OCI-LY7 (cell line): ENCODE measurements around the gene PRCD. TPM values are rescaled to one million over a fixed set of nuclear protein-coding genes. Genes with fewer than 3 reads are reported as not detected.

Experiments
- BruUV-seq: library from RNA; stranded (reverse); fragments of 400-500 nt; replicated peaks from 2 replicates; lab custom pipeline; 2021; lab: Mats Ljungman, UMichigan
- CTCF ChIA-PET: fragments of 300-600 bp; sonication (Branson Sonifier 250); formaldehyde crosslinking; loops from one replicate; lab custom pipeline; 2022; ENCODE audit warnings: antibody characterized with exemption; ENCODE audit not compliant: unreplicated experiment; lab: Charles Lee
- POLR2A ChIA-PET: fragments of 300-600 bp; sonication (Branson Sonifier 250); formaldehyde crosslinking; loops from one replicate; lab custom pipeline; 2022; ENCODE audit warnings: antibody characterized with exemption; lab: Charles Lee
- DNase-seq: peaks from one replicate; pipeline ENCODE4 v3.0.0-alpha.2; 2015; ENCODE audit warnings: low spot score
- H2AFZ ChIP-seq: fragments of 200-600 bp; sonication (generic), shearing (Covaris generic); 2 replicates; pipeline ENCODE4 v1.6.1; 2014; ENCODE audit warnings: mild to moderate bottlenecking, antibody characterized with exemption, low read length, moderate library complexity
- H3K27ac ChIP-seq: fragments of 200-600 bp; sonication (generic); 2 replicates; pipeline ENCODE4 v1.5.1; 2014; ENCODE audit warnings: mixed run types, low read depth, mild to moderate bottlenecking, moderate library complexity, low read length, inconsistent platforms; ENCODE audit not compliant: poor library complexity, severe bottlenecking
- H3K36me3 ChIP-seq: fragments of 200-600 bp; sonication (generic); 2 replicates; pipeline ENCODE4 v1.6.1; 2014; ENCODE audit warnings: mild to moderate bottlenecking, antibody characterized with exemption, low read length, moderate library complexity, mixed read lengths; ENCODE audit not compliant: insufficient read depth
- H3K4me1 ChIP-seq: fragments of 200-600 bp; sonication (generic); 2 replicates; pipeline ENCODE4 v1.5.1; 2014; ENCODE audit warnings: mild to moderate bottlenecking, low read length; ENCODE audit not compliant: insufficient read depth, poor library complexity, severe bottlenecking
- H3K4me2 ChIP-seq: fragments of 200-600 bp; sonication (generic); 2 replicates; pipeline ENCODE4 v1.6.1; 2014; ENCODE audit warnings: mild to moderate bottlenecking, low read length
- H3K4me3 ChIP-seq: fragments of 200-600 bp; sonication (generic); 2 replicates; pipeline ENCODE4 v1.5.1; 2014; ENCODE audit warnings: mild to moderate bottlenecking, low read depth, low read length; ENCODE audit not compliant: poor library complexity, severe bottlenecking
- H3K79me2 ChIP-seq: fragments of 200-600 bp; sonication (generic); 2 replicates; pipeline ENCODE4 v1.6.1; 2016; ENCODE audit warnings: low read depth, mild to moderate bottlenecking, low read length, moderate library complexity, mixed read lengths; ENCODE audit not compliant: insufficient read depth
- H3K9me2 ChIP-seq: fragments of 200-600 bp; sonication (generic); 2 replicates; pipeline ENCODE4 v1.6.1; 2016; ENCODE audit warnings: mild to moderate bottlenecking, low read length, mixed read lengths; ENCODE audit not compliant: insufficient read depth
- H3K9me3 ChIP-seq: fragments of 200-600 bp; sonication (generic); 2 replicates; pipeline ENCODE4 v1.6.1; 2014; ENCODE audit warnings: mild to moderate bottlenecking, mixed run types, low read length, mixed read lengths
- H4K20me1 ChIP-seq: fragments of 200-600 bp; sonication (generic); 2 replicates; pipeline ENCODE4 v1.6.1; 2014; ENCODE audit warnings: mild to moderate bottlenecking, antibody characterized with exemption, low read length, moderate library complexity, mixed read lengths; ENCODE audit not compliant: insufficient read depth
- CTCF ChIP-seq: fragments of 200-600 bp; sonication (generic); conservative IDR thresholded peaks from 2 replicates; pipeline ENCODE4 v1.5.1; 2014; ENCODE audit warnings: mild to moderate bottlenecking, antibody characterized with exemption, low read length, moderate library complexity, mixed read lengths
- EZH2phosphoT487 ChIP-seq: fragments of 200-600 bp; sonication (generic); IDR thresholded peaks from 2 replicates; pipeline ENCODE4 v1.6.1; 2018; ENCODE audit warnings: low read depth, borderline replicate concordance, mild to moderate bottlenecking, mixed run types, antibody characterized with exemption, low read length, moderate library complexity, mixed read lengths
- intact Hi-C: fragments of 100-400 bp; cut with micrococcal nuclease; formaldehyde crosslinking; loops from one replicate; pipeline ENCODE4 v1.10.0; 2022; ENCODE audit not compliant: unreplicated experiment
- total RNA-seq, 2 experiments: library from RNA; depleted of rRNA in 1 of 2; stranded (reverse); fragments of >200 nt in 1 of 2; shearing (Covaris generic) in 1 of 2; gene quantifications; 2 replicates each; pipeline ENCODE4 v1.2.3, GENCODE V29; 2014 to 2022

The PRCD gene
- total RNA-seq, 2 experiments from 2014 or later: 5.7 to 15.9 TPM

- H3K4me2 ChIP-seq: peak overlapping the region; percentile 84
- no peak for DNase-seq
- BruUV-seq: TSS peak; percentile 1
- H4K20me1 ChIP-seq: peaks cover 34% of the 10 kb centered on the region
- H3K4me1 ChIP-seq: peaks cover 44% of the 10 kb centered on the region
- no peaks in the 10 kb centered on the region for H3K9me2 ChIP-seq
- ChIA-PET CTCF (interaction anchor here (0.5 to 1.1 kb wide), 3 partner anchors 33 to 500 kb away, joined by 3 to 4 read pairs (median 3); no protein-coding TSS in a partner anchor), POLR2A (interaction anchor here (0.9 to 5.4 kb wide), 4 partner anchors 15 to 142 kb away, joined by 3 to 53 read pairs (median 3); no protein-coding TSS in a partner anchor)
- H3K4me3 ChIP-seq: peak overlapping the region; percentile 77
- H3K79me2 ChIP-seq: peaks cover 63% of the 10 kb centered on the region
- no peaks in the 10 kb centered on the region for H3K9me3 ChIP-seq
- H3K36me3 ChIP-seq: peaks cover 68% of the 10 kb centered on the region
- H2AFZ ChIP-seq: no peak overlapping the region
- intact Hi-C loops: no loop called here
- TF ChIP-seq EZH2phosphoT487: no peak
- no peak for TF ChIP-seq CTCF
- H3K27ac ChIP-seq: peak overlapping the region; percentile 1
Measured at GRCh38 chr17:76560036-76560876, 20.4 kb downstream of the PRCD start.

- peaks cover 49% of the 10 kb centered on the region for H3K4me1 ChIP-seq
- peak overlapping the region; percentile 84 for H3K4me2 ChIP-seq
- H3K36me3 ChIP-seq: peaks cover 74% of the 10 kb centered on the region
- DNase-seq: no peak
- H3K27ac ChIP-seq: peak overlapping the region; percentile 28
- ChIA-PET CTCF (no interaction called here), POLR2A (interaction anchor here (1.0 to 5.4 kb wide), 2 partner anchors 15 to 32 kb away, joined by 3 to 53 read pairs; no protein-coding TSS in a partner anchor)
- no peaks in the 10 kb centered on the region for H3K9me3 ChIP-seq
- H4K20me1 ChIP-seq: peaks cover 40% of the 10 kb centered on the region
- peak overlapping the region; percentile 77 for H3K4me3 ChIP-seq
- TF ChIP-seq CTCF (no peak), EZH2phosphoT487 (no peak)
- peaks cover 63% of the 10 kb centered on the region for H3K79me2 ChIP-seq
- no TSS peak for BruUV-seq
- H2AFZ ChIP-seq: no peak overlapping the region
- intact Hi-C loops: no loop called here
- no peaks in the 10 kb centered on the region for H3K9me2 ChIP-seq
Measured at GRCh38 chr17:76560877-76561221, 21.0 kb downstream of the PRCD start.
